ENCODE data around the gene KATNB1.

Gene KATNB1

GRCh38 chr16:57759131-57759530 is 23.6 kb downstream of the KATNB1 start:
- no peak for DNase-seq

DNA sequence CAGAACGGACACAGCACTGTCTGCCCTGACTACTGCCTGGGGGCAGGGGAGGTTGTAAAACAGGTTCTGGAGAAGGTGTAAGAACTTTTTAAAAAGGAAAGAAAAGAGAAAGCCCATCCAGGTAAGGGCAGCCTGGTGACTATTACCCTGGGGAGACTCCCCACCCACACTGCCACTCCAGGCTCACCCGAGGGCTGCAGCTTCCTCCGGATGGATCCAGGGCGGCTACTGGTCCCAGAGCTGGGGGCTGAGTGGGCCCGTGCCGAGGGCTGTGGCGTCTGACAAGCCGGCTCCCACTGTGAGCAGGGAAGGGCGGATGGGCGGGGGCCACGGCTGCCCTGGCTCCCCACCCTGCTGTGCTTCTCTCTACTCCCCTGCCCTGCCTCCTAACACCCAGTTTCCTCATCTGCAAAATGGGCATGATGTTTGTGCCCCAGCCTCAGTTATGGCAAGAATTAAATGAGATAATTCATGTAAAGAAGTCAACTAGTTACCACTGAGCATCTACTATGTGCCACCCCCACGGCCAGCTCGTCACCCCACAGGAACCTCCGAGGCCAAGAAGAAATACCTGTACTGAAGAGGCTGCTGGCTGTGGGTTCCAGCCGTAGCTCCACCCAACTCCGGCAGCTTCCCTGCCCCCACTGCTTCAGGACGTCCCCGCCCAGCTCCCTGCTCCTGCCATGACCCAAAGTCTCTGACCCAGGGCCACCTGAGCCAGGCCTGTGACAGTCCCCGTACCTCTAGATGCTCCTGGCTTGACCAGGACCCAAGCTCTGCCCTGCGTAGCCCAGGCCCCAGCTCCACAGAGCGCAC is 24.2 kb downstream of the KATNB1 start:
- DNase-seq = no peak

GRCh38 chr16:57760357-57761160 is 25.0 kb downstream of the KATNB1 start:
- DNase-seq = no peak

GRCh38 chr16:57761301-57761700 is 25.7 kb downstream of the KATNB1 start:
- no peak for DNase-seq

GRCh38 chr16:57761957-57762356 is 26.4 kb downstream of the KATNB1 start:
- DNase-seq = no peak

- DNase-seq = no peak
Observed at GRCh38 chr16:57762365-57763040, 26.9 kb downstream of the KATNB1 start.

GRCh38 chr16:57763285-57764005 is 27.9 kb downstream of the KATNB1 start:
- DNase-seq = no peak

GRCh38 chr16:57764006-57764340 is 28.4 kb downstream of the KATNB1 start:
- DNase-seq = no peak

DNA sequence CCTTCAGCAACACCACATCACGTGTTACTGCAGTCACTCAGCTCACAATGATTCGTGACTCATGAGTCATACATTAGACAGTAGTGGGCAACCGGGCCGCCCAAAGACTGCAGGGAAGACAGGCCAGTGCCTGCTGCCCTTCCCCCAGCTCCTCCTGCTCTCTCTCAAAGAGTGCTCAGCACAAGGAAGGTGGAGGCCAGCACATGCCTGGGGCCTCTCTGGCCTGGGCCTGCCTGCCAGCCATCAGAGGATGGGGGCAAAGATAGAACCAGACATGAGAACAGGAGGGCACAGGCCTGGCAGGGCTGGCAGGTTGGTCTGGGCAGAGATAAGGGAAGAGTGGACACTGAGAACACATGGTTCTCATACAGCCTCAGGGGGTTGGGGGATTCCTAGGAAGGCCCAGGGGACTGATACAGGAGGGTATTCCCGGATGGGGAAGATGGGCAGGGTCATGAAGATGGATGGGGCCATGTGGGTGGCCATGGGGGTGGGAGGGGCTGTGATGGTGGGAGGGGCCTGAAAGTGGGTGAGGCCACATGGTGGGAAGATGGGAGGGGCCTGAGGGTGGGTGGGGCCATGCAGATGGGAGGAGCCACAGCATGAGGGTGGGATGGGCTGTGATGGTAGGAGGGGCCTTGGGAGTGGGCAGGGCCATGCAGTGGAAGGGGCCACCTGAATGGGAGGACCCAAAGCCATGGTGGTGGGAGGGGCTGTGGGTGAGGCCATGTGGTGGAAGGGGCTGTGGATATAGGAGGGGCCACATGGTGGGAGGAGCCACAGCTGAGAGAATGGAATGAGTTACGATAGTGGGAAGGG is 29.0 kb downstream of the KATNB1 start:
- no peak for DNase-seq

DNA sequence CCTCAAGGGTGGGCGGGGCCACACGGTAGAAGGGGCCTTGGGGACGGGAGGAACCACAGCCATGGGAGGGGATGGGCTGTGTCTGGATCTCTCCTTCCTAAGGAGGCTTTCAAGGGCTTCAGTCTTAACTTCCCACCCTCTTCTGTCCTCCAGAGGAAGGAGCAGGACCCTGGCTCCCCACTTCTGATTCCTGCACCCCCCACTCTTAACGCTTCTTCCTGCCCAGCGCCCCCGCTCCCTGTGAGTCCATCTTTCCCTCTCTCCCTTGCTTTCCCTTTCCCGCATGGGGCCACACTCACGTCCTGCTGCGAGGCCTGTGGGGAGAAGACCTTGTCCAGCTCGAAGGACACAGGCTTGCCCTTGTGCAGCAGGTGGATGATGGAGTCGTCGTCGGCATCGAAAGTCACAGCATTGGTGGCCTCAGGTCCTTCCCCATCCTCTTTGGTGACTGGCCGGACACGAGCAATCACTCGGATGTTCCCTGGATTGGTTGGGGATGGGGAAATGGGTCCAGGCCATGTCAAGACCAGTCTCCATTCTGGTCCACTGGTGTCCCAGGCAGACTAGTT is 29.7 kb downstream of the KATNB1 start:
- DNase-seq = no peak

- no peak for DNase-seq
Observed at GRCh38 chr16:57766714-57767348, 31.3 kb downstream of the KATNB1 start.

DNA sequence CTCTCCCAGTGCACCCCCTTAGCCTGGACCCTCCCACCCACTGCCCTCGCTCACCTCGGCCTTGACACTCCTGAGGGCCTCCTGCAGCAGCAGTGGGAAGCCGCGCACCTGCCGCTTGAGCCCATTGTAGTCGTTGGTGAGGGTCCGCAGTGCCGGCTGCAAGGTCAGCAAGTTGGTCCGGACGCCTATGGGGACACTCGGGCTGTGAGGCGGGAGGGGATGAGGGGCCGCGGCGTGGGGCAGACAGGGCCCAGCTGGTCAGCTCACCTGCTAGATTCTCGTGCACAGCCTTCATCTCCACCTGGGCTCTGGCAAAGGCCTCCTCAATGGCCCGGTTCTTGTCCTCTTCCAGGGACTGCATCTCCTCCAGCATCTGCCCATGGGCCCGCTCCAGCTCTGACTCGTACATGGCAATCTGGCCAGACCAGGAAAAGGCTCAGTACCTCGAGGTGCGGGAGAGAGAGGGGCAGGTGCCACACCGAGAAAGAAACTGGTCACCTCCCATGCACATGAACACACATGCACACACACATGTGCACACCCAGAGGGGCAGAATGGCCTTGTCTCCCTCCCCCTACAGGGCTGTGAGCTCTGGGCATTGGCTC is 34.1 kb downstream of the KATNB1 start:
- DNase-seq = no peak

GRCh38 chr16:57770361-57770760 is 34.8 kb downstream of the KATNB1 start:
- DNase-seq = no peak

DNA sequence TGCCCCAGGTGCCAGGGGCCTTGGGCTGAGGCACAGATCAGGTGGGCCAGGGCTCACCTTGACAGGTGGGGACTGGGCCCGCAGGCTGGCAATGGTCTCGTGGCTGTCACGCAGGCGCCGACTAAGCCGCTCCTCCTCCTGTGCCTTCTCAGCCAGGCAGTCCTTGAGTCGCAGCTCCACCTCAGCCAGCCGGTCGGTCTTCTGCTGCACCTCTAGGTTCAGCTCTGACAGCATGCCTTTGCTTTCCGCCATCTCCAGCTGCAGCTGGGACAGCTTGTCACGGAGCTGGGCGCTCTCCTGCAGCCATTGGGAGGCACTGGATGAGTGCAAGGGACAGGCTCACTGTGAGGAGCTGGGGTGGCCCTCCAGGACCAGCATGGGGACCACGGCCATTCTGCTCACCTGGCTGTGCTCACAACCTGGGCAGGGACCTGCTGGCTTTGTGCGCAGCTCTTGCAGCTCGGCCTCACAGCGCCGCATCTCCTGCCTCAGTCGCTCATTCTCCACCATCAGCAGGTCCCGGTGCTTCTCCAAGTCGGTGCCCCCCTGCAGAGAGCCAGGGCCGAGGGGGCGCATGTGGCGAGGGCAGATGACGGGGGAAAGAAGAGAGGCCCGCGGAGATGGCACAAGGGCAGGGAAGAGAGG is 35.7 kb downstream of the KATNB1 start:
- no peak for DNase-seq

DNA sequence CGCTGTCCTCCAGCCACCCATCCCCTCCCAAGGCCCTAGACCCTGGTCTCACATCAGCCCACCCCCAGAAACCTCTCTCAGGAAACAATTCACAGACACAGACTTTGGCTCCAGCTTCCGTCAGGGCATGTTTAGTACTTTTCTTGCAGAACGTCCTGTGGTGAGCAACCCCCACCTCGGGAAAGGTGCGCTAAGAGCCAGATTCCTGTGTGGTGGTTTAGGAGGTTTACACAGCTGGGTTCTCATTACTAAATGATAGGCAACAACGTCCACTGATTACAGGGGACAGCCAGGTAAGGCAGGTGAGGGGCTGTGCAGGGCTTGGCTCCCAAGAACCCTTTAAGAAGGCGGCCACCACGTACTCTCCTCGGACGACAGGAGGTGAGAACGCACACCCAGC is 37.4 kb downstream of the KATNB1 start:
- DNase-seq = no peak

- no peak for DNase-seq
Observed at GRCh38 chr16:57773655-57774295, 38.2 kb downstream of the KATNB1 start.

DNA sequence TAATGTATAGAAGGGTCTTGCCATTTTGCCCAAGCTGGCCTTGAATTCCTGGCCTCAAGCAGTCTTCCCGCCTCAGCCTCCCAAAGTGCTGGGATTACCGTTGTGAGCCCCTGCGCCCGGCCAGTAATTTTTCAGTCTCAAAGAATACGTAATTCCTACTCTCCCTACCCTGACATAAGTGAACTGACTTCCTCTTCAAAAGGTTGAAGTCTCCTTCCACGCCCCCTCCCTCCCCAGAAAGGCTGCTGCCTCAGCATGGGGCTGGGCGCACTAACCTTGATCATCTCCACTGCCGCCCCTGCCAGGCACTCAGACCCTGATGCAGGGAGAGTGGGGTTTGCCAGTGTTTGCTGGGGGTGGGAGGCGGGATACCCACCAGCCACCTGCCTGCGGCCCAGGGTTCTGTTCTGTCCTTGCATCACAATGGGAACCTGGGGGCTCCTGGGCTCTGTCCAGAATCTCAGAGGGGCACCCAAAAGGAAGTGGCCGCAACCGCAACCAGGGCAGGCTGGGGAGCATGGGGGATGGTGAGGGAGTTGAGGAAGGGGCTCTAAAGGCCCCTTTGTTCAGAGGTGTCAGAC is 39.2 kb downstream of the KATNB1 start:
- no peak for DNase-seq

DNA sequence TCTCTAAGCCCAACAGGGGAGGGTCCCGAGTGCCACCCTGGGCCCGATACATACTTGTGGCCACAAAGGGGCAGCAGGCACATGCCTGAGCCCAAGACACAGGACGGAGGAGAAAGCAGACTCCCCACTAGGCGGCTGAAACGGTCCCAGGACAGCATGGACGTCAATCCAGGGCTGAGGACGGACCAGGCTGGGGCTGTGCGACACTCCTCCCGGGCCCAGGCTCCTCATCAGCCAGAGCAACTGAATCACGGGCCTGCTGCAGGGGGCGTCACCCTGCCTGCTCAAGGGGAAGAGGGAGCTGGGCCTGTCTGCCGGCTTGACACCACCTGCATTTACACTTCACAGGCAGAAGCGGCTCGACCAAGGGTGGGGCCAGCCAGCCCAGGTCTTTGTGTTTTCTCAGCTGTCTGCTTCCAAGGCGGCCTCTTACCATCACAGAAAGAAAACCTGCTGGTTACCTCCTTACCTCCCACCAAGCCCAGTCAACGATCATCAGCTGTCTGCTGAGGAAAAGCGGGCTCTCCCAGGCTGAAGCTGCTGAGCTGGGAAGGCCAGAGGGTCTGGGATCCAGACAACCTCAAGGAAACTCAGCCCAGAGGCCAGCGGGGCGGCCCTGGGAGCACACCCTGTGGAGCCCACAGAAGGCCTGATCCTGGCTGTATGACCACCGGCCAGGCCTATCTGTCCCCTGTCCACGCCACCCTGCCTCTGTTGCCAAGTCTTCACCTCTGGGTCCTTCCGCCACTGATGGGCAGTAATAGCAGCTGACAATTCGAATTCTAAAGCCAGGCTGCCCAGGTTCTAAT is 40.3 kb downstream of the KATNB1 start:
- no peak for DNase-seq
